ENCODE data around the gene ZBTB2. TPM values are rescaled to one million over a fixed set of nuclear protein-coding genes. Genes with fewer than 3 reads are reported as not detected.

The ZBTB2 gene
- total RNA-seq, 1 experiment from 2014 or later, result 14.3 TPM

DNA sequence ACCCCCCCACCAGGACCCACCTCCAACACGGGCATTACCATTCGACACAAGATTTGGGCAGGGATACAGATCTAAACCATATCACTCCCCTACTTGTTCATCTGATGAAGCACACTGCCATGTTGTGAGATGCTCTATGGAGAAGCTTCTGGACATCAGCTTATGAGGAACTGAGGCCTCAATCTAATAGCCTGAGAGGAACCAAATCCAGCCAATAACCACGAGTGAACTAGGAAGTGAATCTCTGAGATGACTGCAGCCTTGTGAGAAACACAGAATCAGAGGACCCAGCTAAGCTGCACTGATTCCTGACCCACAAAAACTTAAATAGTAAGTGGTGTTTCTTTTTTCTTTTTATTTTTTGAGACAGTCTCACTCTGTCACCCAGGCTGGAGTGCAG, 21.6 kb upstream of the ZBTB2 start:
- peaks cover 10% of the 10 kb centered on the region for H3K9me3 Mint-ChIP-seq
- ATAC-seq (no peak), DNase-seq (ENCODE audit: low spot score) (no peak)
- ChIA-PET POLR2A (no interaction called here), CTCF (no interaction called here)
- H3K36me3 Mint-ChIP-seq, result peaks cover 61% of the 10 kb centered on the region
- no peak for TF ChIP-seq ZNF671 (CRISPR knock-in tag; IDR thresholded peaks at IDR 0.05)
- TF ChIP-seq, protein P1, sequence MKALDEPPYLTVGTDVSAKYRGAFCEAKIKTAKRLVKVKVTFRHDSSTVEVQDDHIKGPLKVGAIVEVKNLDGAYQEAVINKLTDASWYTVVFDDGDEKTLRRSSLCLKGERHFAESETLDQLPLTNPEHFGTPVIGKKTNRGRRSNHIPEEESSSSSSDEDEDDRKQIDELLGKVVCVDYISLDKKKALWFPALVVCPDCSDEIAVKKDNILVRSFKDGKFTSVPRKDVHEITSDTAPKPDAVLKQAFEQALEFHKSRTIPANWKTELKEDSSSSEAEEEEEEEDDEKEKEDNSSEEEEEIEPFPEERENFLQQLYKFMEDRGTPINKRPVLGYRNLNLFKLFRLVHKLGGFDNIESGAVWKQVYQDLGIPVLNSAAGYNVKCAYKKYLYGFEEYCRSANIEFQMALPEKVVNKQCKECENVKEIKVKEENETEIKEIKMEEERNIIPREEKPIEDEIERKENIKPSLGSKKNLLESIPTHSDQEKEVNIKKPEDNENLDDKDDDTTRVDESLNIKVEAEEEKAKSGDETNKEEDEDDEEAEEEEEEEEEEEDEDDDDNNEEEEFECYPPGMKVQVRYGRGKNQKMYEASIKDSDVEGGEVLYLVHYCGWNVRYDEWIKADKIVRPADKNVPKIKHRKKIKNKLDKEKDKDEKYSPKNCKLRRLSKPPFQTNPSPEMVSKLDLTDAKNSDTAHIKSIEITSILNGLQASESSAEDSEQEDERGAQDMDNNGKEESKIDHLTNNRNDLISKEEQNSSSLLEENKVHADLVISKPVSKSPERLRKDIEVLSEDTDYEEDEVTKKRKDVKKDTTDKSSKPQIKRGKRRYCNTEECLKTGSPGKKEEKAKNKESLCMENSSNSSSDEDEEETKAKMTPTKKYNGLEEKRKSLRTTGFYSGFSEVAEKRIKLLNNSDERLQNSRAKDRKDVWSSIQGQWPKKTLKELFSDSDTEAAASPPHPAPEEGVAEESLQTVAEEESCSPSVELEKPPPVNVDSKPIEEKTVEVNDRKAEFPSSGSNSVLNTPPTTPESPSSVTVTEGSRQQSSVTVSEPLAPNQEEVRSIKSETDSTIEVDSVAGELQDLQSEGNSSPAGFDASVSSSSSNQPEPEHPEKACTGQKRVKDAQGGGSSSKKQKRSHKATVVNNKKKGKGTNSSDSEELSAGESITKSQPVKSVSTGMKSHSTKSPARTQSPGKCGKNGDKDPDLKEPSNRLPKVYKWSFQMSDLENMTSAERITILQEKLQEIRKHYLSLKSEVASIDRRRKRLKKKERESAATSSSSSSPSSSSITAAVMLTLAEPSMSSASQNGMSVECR (CRISPR knock-in tag; IDR thresholded peaks at IDR 0.05; ENCODE audit: borderline replicate concordance), result no peak
- no peak for TF ChIP-seq SOX15 (CRISPR knock-in tag; IDR thresholded peaks at IDR 0.05)
- no peak for TF ChIP-seq NR3C1 (CRISPR knock-in tag; conservative IDR thresholded peaks at IDR 0.05; ENCODE audit: low read depth)
- TF ChIP-seq, protein P2, sequence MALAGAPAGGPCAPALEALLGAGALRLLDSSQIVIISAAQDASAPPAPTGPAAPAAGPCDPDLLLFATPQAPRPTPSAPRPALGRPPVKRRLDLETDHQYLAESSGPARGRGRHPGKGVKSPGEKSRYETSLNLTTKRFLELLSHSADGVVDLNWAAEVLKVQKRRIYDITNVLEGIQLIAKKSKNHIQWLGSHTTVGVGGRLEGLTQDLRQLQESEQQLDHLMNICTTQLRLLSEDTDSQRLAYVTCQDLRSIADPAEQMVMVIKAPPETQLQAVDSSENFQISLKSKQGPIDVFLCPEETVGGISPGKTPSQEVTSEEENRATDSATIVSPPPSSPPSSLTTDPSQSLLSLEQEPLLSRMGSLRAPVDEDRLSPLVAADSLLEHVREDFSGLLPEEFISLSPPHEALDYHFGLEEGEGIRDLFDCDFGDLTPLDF (CRISPR knock-in tag; IDR thresholded peaks at IDR 0.05), result no peak
- TF ChIP-seq, protein P3, sequence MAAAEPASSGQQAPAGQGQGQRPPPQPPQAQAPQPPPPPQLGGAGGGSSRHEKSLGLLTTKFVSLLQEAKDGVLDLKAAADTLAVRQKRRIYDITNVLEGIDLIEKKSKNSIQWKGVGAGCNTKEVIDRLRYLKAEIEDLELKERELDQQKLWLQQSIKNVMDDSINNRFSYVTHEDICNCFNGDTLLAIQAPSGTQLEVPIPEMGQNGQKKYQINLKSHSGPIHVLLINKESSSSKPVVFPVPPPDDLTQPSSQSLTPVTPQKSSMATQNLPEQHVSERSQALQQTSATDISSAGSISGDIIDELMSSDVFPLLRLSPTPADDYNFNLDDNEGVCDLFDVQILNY (CRISPR knock-in tag; IDR thresholded peaks at IDR 0.05), result no peak
- TF ChIP-seq SMAD3 (CRISPR knock-in tag; IDR thresholded peaks at IDR 0.05; ENCODE audit: borderline replicate concordance), result no peak
- TF ChIP-seq, protein P4, sequence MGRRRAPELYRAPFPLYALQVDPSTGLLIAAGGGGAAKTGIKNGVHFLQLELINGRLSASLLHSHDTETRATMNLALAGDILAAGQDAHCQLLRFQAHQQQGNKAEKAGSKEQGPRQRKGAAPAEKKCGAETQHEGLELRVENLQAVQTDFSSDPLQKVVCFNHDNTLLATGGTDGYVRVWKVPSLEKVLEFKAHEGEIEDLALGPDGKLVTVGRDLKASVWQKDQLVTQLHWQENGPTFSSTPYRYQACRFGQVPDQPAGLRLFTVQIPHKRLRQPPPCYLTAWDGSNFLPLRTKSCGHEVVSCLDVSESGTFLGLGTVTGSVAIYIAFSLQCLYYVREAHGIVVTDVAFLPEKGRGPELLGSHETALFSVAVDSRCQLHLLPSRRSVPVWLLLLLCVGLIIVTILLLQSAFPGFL (CRISPR knock-in tag; IDR thresholded peaks at IDR 0.05; ENCODE audit: borderline replicate concordance), result no peak
- TF ChIP-seq ATF1 (CRISPR knock-in tag; IDR thresholded peaks at IDR 0.05), result no peak
- TF ChIP-seq ZNF396 (CRISPR knock-in tag; IDR thresholded peaks at IDR 0.05; ENCODE audit: borderline replicate concordance), result no peak
- TF ChIP-seq, protein P5, sequence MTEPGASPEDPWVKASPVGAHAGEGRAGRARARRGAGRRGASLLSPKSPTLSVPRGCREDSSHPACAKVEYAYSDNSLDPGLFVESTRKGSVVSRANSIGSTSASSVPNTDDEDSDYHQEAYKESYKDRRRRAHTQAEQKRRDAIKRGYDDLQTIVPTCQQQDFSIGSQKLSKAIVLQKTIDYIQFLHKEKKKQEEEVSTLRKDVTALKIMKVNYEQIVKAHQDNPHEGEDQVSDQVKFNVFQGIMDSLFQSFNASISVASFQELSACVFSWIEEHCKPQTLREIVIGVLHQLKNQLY (CRISPR knock-in tag; IDR thresholded peaks at IDR 0.05), result no peak
- TF ChIP-seq, protein P6, sequence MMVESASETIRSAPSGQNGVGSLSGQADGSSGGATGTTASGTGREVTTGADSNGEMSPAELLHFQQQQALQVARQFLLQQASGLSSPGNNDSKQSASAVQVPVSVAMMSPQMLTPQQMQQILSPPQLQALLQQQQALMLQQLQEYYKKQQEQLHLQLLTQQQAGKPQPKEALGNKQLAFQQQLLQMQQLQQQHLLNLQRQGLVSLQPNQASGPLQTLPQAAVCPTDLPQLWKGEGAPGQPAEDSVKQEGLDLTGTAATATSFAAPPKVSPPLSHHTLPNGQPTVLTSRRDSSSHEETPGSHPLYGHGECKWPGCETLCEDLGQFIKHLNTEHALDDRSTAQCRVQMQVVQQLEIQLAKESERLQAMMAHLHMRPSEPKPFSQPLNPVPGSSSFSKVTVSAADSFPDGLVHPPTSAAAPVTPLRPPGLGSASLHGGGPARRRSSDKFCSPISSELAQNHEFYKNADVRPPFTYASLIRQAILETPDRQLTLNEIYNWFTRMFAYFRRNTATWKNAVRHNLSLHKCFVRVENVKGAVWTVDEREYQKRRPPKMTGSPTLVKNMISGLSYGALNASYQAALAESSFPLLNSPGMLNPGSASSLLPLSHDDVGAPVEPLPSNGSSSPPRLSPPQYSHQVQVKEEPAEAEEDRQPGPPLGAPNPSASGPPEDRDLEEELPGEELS (CRISPR knock-in tag; IDR thresholded peaks at IDR 0.05), result no peak
- TF ChIP-seq, protein P7, sequence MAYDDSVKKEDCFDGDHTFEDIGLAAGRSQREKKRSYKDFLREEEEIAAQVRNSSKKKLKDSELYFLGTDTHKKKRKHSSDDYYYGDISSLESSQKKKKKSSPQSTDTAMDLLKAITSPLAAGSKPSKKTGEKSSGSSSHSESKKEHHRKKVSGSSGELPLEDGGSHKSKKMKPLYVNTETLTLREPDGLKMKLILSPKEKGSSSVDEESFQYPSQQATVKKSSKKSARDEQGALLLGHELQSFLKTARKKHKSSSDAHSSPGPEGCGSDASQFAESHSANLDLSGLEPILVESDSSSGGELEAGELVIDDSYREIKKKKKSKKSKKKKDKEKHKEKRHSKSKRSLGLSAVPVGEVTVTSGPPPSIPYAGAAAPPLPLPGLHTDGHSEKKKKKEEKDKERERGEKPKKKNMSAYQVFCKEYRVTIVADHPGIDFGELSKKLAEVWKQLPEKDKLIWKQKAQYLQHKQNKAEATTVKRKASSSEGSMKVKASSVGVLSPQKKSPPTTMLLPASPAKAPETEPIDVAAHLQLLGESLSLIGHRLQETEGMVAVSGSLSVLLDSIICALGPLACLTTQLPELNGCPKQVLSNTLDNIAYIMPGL (CRISPR knock-in tag; IDR thresholded peaks at IDR 0.05), result no peak
- no peak overlapping the region for H3K27ac Mint-ChIP-seq
- no peaks in the 10 kb centered on the region for H3K4me1 Mint-ChIP-seq
- no peak overlapping the region for H3K4me3 Mint-ChIP-seq
- no peaks in the 10 kb centered on the region for H3K27me3 Mint-ChIP-seq (ENCODE audit: low read depth)
